DMS153 treated with DMSO at 0.1 percent for 48 hours (cell line): ENCODE data around the gene NEURL1.

Experiments
- DNase-seq: peaks from one replicate; lab custom pipeline; 2025; ENCODE audit not compliant: unreplicated experiment; lab: John Stamatoyannopoulos, UW

NEURL1 gene

GRCh38 chr10:103545366-103545765 lies 51.9 kb downstream of the NEURL1 start:
- DNase-seq, result no peak

GRCh38 chr10:103545771-103546281 lies 52.3 kb downstream of the NEURL1 start:
- no peak for DNase-seq

- DNase-seq, result no peak
Observed at GRCh38 chr10:103546401-103546800, 52.9 kb downstream of the NEURL1 start.

GRCh38 chr10:103547391-103547946 lies 54.0 kb downstream of the NEURL1 start:
- no peak for DNase-seq

- no peak for DNase-seq
Observed at GRCh38 chr10:103548006-103548405, 54.5 kb downstream of the NEURL1 start.

GRCh38 chr10:103548581-103549348 lies 55.3 kb downstream of the NEURL1 start:
- DNase-seq, result peak; percentile 24

- DNase-seq, result no peak
Observed at GRCh38 chr10:103549349-103549685, 55.8 kb downstream of the NEURL1 start.

GRCh38 chr10:103550229-103550628 lies 56.7 kb downstream of the NEURL1 start:
- no peak for DNase-seq

- no peak for DNase-seq
Observed at GRCh38 chr10:103551619-103552602, 58.4 kb downstream of the NEURL1 start.

- DNase-seq, result no peak
Observed at GRCh38 chr10:103552856-103553742, 59.6 kb downstream of the NEURL1 start.

GRCh38 chr10:103553743-103554487 lies 60.4 kb downstream of the NEURL1 start:
- no peak for DNase-seq

- DNase-seq, result peak; percentile 50
Observed at GRCh38 chr10:103554488-103555324, 61.2 kb downstream of the NEURL1 start.

GRCh38 chr10:103555325-103555649 lies 61.8 kb downstream of the NEURL1 start:
- no peak for DNase-seq

GRCh38 chr10:103555712-103556111 lies 62.2 kb downstream of the NEURL1 start:
- no peak for DNase-seq

- no peak for DNase-seq
Observed at GRCh38 chr10:103556383-103557007, 63.0 kb downstream of the NEURL1 start.

GRCh38 chr10:103557455-103557854 lies 64.0 kb downstream of the NEURL1 start:
- no peak for DNase-seq

- no peak for DNase-seq
Observed at GRCh38 chr10:103558911-103559310, 65.4 kb downstream of the NEURL1 start.

GRCh38 chr10:103559776-103560175 lies 66.3 kb downstream of the NEURL1 start:
- no peak for DNase-seq

GRCh38 chr10:103560886-103561285 lies 67.4 kb downstream of the NEURL1 start:
- no peak for DNase-seq
